ENCODE data around the gene VIL1. TPM values are rescaled to one million over a fixed set of nuclear protein-coding genes. Genes with fewer than 3 reads are reported as not detected.

Gene VIL1
- total RNA-seq, 1 donor from 2014 or later = not detected

- DNase-seq (ENCODE audit: low read depth) = no peak
These were observed 2.1 kb downstream of the VIL1 start for GRCh38 chr2:218421027-218421426.

GRCh38 chr2:218422403-218423086 lies 3.6 kb downstream of the VIL1 start:
- no peak overlapping the region for H3K4me3 ChIP-seq (ENCODE audit: low read depth, low read length)
- TF ChIP-seq, protein P1, sequence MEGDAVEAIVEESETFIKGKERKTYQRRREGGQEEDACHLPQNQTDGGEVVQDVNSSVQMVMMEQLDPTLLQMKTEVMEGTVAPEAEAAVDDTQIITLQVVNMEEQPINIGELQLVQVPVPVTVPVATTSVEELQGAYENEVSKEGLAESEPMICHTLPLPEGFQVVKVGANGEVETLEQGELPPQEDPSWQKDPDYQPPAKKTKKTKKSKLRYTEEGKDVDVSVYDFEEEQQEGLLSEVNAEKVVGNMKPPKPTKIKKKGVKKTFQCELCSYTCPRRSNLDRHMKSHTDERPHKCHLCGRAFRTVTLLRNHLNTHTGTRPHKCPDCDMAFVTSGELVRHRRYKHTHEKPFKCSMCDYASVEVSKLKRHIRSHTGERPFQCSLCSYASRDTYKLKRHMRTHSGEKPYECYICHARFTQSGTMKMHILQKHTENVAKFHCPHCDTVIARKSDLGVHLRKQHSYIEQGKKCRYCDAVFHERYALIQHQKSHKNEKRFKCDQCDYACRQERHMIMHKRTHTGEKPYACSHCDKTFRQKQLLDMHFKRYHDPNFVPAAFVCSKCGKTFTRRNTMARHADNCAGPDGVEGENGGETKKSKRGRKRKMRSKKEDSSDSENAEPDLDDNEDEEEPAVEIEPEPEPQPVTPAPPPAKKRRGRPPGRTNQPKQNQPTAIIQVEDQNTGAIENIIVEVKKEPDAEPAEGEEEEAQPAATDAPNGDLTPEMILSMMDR (IDR thresholded peaks at IDR 0.05; ENCODE audit: insufficient read depth, low read length, poor library complexity, severe bottlenecking) = no peak
- no peak for DNase-seq (ENCODE audit: low read depth)
- no peaks in the 10 kb centered on the region for H3K36me3 ChIP-seq (ENCODE audit: control insufficient read depth, insufficient read depth, low read length)
- H3K27me3 ChIP-seq (ENCODE audit: control insufficient read depth, insufficient read depth, low read length) = no peaks in the 10 kb centered on the region

More at GRCh38 chr2:218421027-218421426, 2.1 kb downstream of the VIL1 start:
- TF ChIP-seq, protein P1 (IDR thresholded peaks at IDR 0.05; ENCODE audit: insufficient read depth, low read length, poor library complexity, severe bottlenecking) = no peak
- Histone ChIP-seq H3K36me3 (ENCODE audit: control insufficient read depth, insufficient read depth, low read length) (no peaks in the 10 kb centered on the region), H3K4me3 (ENCODE audit: low read depth, low read length) (no peak overlapping the region), H3K27me3 (ENCODE audit: control insufficient read depth, insufficient read depth, low read length) (no peaks in the 10 kb centered on the region)

- Histone ChIP-seq H3K4me3 (ENCODE audit: low read depth, low read length) (no peak overlapping the region), H3K36me3 (ENCODE audit: control insufficient read depth, insufficient read depth, low read length) (no peaks in the 10 kb centered on the region), H3K27me3 (ENCODE audit: control insufficient read depth, insufficient read depth, low read length) (no peaks in the 10 kb centered on the region)
- no peak for DNase-seq (ENCODE audit: low read depth)
- TF ChIP-seq, protein P1 (IDR thresholded peaks at IDR 0.05; ENCODE audit: insufficient read depth, low read length, poor library complexity, severe bottlenecking) = no peak
These were observed 4.7 kb downstream of the VIL1 start for GRCh38 chr2:218423584-218423983.

- TF ChIP-seq, protein P1 (IDR thresholded peaks at IDR 0.05; ENCODE audit: insufficient read depth, low read length, poor library complexity, severe bottlenecking) = no peak
- no peak for DNase-seq (ENCODE audit: low read depth)
- Histone ChIP-seq H3K36me3 (ENCODE audit: control insufficient read depth, insufficient read depth, low read length) (no peaks in the 10 kb centered on the region), H3K4me3 (ENCODE audit: low read depth, low read length) (no peak overlapping the region), H3K27me3 (ENCODE audit: control insufficient read depth, insufficient read depth, low read length) (no peaks in the 10 kb centered on the region)
These were observed 6.6 kb downstream of the VIL1 start for GRCh38 chr2:218425531-218425930.

GRCh38 chr2:218427741-218428140 lies 8.8 kb downstream of the VIL1 start:
- TF ChIP-seq, protein P1 (IDR thresholded peaks at IDR 0.05; ENCODE audit: insufficient read depth, low read length, poor library complexity, severe bottlenecking) = no peak

More at GRCh38 chr2:218427741-218428140, 8.8 kb downstream of the VIL1 start:
- Histone ChIP-seq H3K4me3 (ENCODE audit: low read depth, low read length) (no peak overlapping the region), H3K27me3 (ENCODE audit: control insufficient read depth, insufficient read depth, low read length) (peaks cover 7% of the 10 kb centered on the region), H3K36me3 (ENCODE audit: control insufficient read depth, insufficient read depth, low read length) (no peaks in the 10 kb centered on the region)
- DNase-seq (ENCODE audit: low read depth) = no peak

All from kidney epithelial cell (primary cell).